Activated CD4-positive, CD25-positive, alpha-beta regulatory T cell (primary cell): ENCODE data around the gene APBA1.
"Not testable (repeated sequence)": the region's sequence is repeated elsewhere in the genome, so short reads cannot be mapped to it uniquely, and the experiment has no call there.

Source experiments
- DNase-seq, 4 experiments: peaks; one replicate each; lab custom pipeline; 2025; lab: John Stamatoyannopoulos, UW

The APBA1 gene

GRCh38 chr9:69604568-69605219, 67.5 kb downstream of the APBA1 start:
- DNase-seq = no peak

GRCh38 chr9:69603656-69604055, 68.5 kb downstream of the APBA1 start:
- DNase-seq = no peak

- DNase-seq = no peak
These were observed 69.4 kb downstream of the APBA1 start for GRCh38 chr9:69602773-69603172.

GRCh38 chr9:69601698-69602097, 70.5 kb downstream of the APBA1 start:
- DNase-seq = no peak

GRCh38 chr9:69600314-69601047, 71.7 kb downstream of the APBA1 start:
- no peak for DNase-seq

GRCh38 chr9:69599232-69599971, 72.8 kb downstream of the APBA1 start:
- no peak for DNase-seq

- DNase-seq = not testable (repeated sequence)
These were observed 75.3 kb downstream of the APBA1 start for GRCh38 chr9:69596906-69597305.

GRCh38 chr9:69594180-69594579, 78.0 kb downstream of the APBA1 start:
- DNase-seq = no peak

- no peak for DNase-seq
These were observed 78.4 kb downstream of the APBA1 start for GRCh38 chr9:69593756-69594155.

- no peak for DNase-seq
These were observed 78.9 kb downstream of the APBA1 start for GRCh38 chr9:69593301-69593700.

GRCh38 chr9:69590266-69590665, 81.9 kb downstream of the APBA1 start:
- DNase-seq = no peak

GRCh38 chr9:69589156-69589555, 83.0 kb downstream of the APBA1 start:
- no peak for DNase-seq

GRCh38 chr9:69585571-69585970, 86.6 kb downstream of the APBA1 start:
- no peak for DNase-seq

GRCh38 chr9:69584759-69585158, 87.4 kb downstream of the APBA1 start:
- DNase-seq = no peak

- DNase-seq = no peak
These were observed 88.4 kb downstream of the APBA1 start for GRCh38 chr9:69583645-69584234.

GRCh38 chr9:69582544-69583297, 89.5 kb downstream of the APBA1 start:
- DNase-seq = no peak

- DNase-seq = no peak
These were observed 90.2 kb downstream of the APBA1 start for GRCh38 chr9:69582018-69582417.

- no peak for DNase-seq
These were observed 91.5 kb downstream of the APBA1 start for GRCh38 chr9:69580582-69581214.

GRCh38 chr9:69579760-69580581, 92.2 kb downstream of the APBA1 start:
- DNase-seq = no peak

GRCh38 chr9:69579032-69579758, 93.0 kb downstream of the APBA1 start:
- DNase-seq = no peak
